Right lobe of liver (tissue), 6 donors: Measurements from ENCODE around the gene TUB. TPM values are rescaled to one million over a fixed set of nuclear protein-coding genes. Genes with fewer than 3 reads are reported as not detected.

Experiments
- ATAC-seq, 4 donors: fragments of 200-7000 bp; cut with Tn5 transposase; one replicate each; pipeline ENCODE4 v1.9.1; 2020; ENCODE audit warnings: mild to moderate bottlenecking in 4 of 4, moderate library complexity in 4 of 4
- DNase-seq, 3 donors: peaks; one replicate each; pipeline ENCODE4 v3.0.0-alpha.2; 2020
- H3K27ac ChIP-seq, 3 donors: fragments of 200-600 bp; one replicate each; pipeline ENCODE4 v1.8.0; 2022
- H3K27me3 ChIP-seq, 2 donors: fragments of 200-600 bp; one replicate each; pipeline ENCODE4 v1.8.0; 2022
- H3K36me3 ChIP-seq, 4 donors: fragments of 200-600 bp; sonication (generic) in 1 of 4; one replicate each; pipeline versions ENCODE4 v1.5.1 to v1.8.0; 2017 to 2022; ENCODE audit warnings: control low read depth in 1 of 4
- H3K4me1 ChIP-seq, 4 donors: fragments of 200-600 bp; sonication (generic) in 1 of 4; one replicate each; pipeline versions ENCODE4 v1.5.1 to v1.8.0; 2017 to 2022; ENCODE audit warnings: control low read depth in 1 of 4
- H3K4me3 ChIP-seq, 3 donors: fragments of 200-600 bp; one replicate each; pipeline ENCODE4 v1.8.0; 2022
- H3K9me3 ChIP-seq, 4 donors: fragments of 200-600 bp; sonication (generic) in 1 of 4; one replicate each; pipeline versions ENCODE4 v1.5.1 to v1.8.0; 2017 to 2022; ENCODE audit warnings: control low read depth in 1 of 4
- CTCF ChIP-seq, 4 donors: fragments of 200-600 bp in 3 of 4; fragments of 450-650 bp in 1 of 4; IDR thresholded peaks; one replicate each; pipeline versions ENCODE4 v1.5.1 to v1.8.0; 2016 to 2022; ENCODE audit warnings: antibody characterized with exemption in 4 of 4, mild to moderate bottlenecking in 2 of 4
- POLR2A ChIP-seq: fragments of 450-650 bp; IDR thresholded peaks from one replicate; pipeline ENCODE4 v1.6.1; 2017; ENCODE audit warnings: antibody characterized with exemption, mild to moderate bottlenecking
- WGBS: methylation state at CpG from one replicate; pipeline ENCODE4 v1.1.6; 2018; ENCODE audit warnings: low coverage, low lambda C conversion rate; ENCODE audit not compliant: insufficient coverage; ENCODE audit errors: missing lambda C conversion rate; 5-methylcytosine and 5-hydroxymethylcytosine counted together
- intact Hi-C, 2 donors: fragments of 100-400 bp; cut with DNase I; formaldehyde crosslinking; loops; one replicate each; pipeline versions ENCODE4 v1.11.2 to v1.14.1; 2022
- total RNA-seq, 6 experiments: library from RNA; depleted of rRNA in 2 of 6; stranded (reverse); fragments of >200 nt in 2 of 6; fragmentation: NEBNext Ultra II Directional in 3 of 6; extraction: Animal tissue kit (Norgen Biotek cat#: 25700) in 3 of 6; gene quantifications; one replicate each; pipeline versions ENCODE4 v1.1.0 to v1.2.4, GENCODE V29; 2016 to 2023
- donor health status: DM: no; HTN: yes; CAD: no.
- donor health status: DM: no; HTN: no; CAD: no.
- donor health status: DM: no; HTN: no; CAD: no.
- donor health status: DM: no; HTN: yes; CAD: no.
- donor health status: DM: no; HTN: yes; CAD: no.

TUB gene
- total RNA-seq, 6 experiments from 2014 or later = 0.42 to 3.1 (median 0.89) TPM

DNA sequence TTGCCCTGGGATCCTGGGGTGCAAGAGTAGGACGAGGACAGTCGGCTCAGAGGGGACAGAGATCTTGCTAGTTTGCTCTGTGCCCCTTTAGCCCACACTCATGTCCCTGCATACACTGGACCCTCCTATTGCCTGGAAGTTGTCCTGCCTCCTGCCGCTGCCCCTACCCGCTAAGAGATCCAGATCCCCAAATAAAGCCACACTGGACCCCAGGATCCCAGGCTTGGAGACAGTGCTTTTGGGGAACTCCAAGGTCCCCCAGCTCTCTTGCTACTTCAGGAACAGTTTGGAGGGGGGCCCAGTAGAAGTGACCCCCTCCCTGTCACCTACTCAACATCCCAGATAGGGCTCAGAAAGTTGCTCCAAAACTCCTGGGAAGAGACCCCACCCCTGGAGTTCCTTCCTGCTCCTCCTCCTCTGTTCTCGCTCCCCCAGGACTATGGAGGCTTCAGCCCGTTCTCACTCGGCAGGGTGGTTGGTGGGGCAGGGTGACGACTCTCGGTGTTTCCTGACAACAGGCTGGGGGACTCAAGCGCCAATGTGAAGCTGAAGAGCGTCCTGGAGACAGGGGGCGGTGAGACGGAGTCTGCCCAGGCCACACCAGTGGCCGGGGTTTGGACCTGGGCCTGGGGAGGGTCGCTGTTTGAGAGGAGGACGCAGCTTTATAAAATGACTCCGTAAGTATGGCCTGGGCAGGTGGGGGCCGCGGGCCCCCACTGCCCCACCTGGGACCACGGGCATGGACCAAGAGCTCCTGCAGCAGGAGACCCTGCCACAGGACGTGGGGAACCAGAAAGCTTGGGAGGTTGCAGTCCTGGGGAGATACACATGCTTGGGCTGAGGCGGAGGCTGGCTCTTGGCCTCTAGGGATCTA, 19.2 kb upstream of the TUB start:
- Histone ChIP-seq H3K9me3 (no peaks in the 10 kb centered on the region), H3K4me1 (no peaks in the 10 kb centered on the region), H3K36me3 (no peaks in the 10 kb centered on the region), H3K27me3 (no peaks in the 10 kb centered on the region), H3K27ac (no peak overlapping the region), H3K4me3 (no peak overlapping the region)
- DNase-seq (peak in 1 of 3 donors; percentile 31), ATAC-seq (no peak)
- WGBS = 97% methylated on average over 5 of the region's 22 CpGs
- TF ChIP-seq POLR2A (no peak), CTCF (IDR thresholded peaks at IDR 0.05) (no peak)
- intact Hi-C loops = no loop called here

DNA sequence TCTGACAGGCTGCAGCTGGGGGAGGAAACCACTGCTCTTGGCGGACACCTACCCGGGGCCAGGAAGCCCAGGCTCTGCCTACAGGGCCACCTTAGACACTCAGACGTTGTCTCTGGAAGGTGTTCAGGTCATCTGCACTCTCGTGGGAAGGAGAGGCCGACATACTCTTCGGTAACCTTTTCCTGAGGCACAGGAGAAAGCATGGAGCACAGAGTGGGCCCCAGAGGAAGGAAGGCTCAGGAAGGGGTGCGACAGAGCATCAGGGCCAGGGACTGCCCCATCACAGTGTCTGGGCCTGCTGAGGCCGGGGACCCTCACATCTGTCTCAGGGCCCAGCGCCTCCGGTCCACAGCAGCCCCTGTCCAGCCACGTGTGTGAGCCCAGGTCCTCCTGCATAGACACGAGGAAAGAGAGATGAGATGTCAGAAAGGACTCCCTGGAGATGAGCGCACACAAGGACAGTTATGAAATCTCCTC, 18.2 kb upstream of the TUB start:
- no peak overlapping the region for H3K4me3 ChIP-seq
- no peaks in the 10 kb centered on the region for H3K36me3 ChIP-seq
- 87% methylated on average over 8 of the region's 13 CpGs for WGBS
- TF ChIP-seq CTCF (IDR thresholded peaks at IDR 0.05) (no peak), POLR2A (no peak)
- H3K4me1 ChIP-seq = peaks cover 0 to under 1% (median 0%) of the 10 kb centered on the region in 4 donors
- no peaks in the 10 kb centered on the region for H3K9me3 ChIP-seq
- intact Hi-C loops = no loop called here
- no peak overlapping the region for H3K27ac ChIP-seq
- no peaks in the 10 kb centered on the region for H3K27me3 ChIP-seq
- ATAC-seq (no peak), DNase-seq (peak in 1 of 3 donors; percentile 23)

DNA sequence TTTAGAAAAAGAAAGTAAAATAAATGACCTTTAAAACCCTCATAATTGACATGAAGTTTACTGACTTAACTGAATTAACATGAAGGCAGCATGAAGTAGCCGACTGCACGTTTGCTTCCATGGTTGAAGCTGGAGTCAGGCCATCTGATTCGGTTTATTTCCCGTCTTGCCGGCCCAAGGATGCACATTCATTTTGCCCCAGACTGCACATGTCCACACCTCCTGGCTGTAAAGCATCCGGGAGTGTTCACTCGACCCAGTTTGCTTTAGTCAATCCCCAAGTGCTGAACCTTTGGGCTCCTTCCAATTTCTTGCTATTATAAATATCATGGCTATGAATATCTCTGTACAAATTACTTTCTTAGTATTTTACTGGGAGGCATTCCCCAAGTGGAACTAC, 17.7 kb upstream of the TUB start:
- DNase-seq = peak in 1 of 3 donors; percentile 39
- Histone ChIP-seq H3K4me3 (no peak overlapping the region), H3K9me3 (no peaks in the 10 kb centered on the region), H3K36me3 (no peaks in the 10 kb centered on the region), H3K27me3 (no peaks in the 10 kb centered on the region), H3K27ac (no peak overlapping the region), H3K4me1 (peaks cover 0 to 6% (median 2%) of the 10 kb centered on the region in 4 donors)
- 33% methylated on average over 3 of the region's 7 CpGs for WGBS
- TF ChIP-seq POLR2A = no peak
- TF ChIP-seq CTCF (IDR thresholded peaks at IDR 0.05) = no peak
- no peak for ATAC-seq
- intact Hi-C loops = no loop called here

DNA sequence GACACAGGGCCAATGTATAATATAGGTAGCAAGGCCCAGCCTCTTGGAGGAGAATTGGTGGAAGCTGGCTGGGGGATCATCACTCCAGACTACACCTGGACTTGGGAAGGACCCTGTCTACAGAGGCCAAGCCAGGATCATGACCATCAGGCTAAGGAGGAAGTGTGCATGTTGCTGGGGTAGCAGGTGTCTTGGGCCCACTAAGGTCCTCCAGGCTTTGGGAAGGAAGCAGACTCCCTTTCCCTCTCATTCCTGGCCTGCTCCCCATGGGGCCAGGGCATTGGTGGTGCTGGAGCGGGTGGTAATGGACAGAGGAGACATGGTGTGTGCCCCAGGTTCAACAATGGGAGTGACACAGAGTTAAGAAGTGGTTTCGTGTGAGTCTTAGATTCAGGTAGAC, 16.0 kb upstream of the TUB start:
- intact Hi-C loops = no loop called here
- no peak for TF ChIP-seq CTCF (IDR thresholded peaks at IDR 0.05)
- H3K9me3 ChIP-seq = no peaks in the 10 kb centered on the region
- ATAC-seq = no peak
- H3K27ac ChIP-seq = no peak overlapping the region
- no CpG with 5 or more reads among the region's 2 CpGs for WGBS
- H3K27me3 ChIP-seq = no peaks in the 10 kb centered on the region
- H3K4me3 ChIP-seq = no peak overlapping the region
- no peaks in the 10 kb centered on the region for H3K36me3 ChIP-seq
- peak in 1 of 3 donors; percentile 20 for DNase-seq
- peaks cover 0 to 20% (median 9%) of the 10 kb centered on the region in 4 donors for H3K4me1 ChIP-seq
